ENCODE results near the gene ZNF850. TPM values are rescaled to one million over a fixed set of nuclear protein-coding genes. Genes with fewer than 3 reads are reported as not detected.
"Not testable (repeated sequence)": the region's sequence is repeated elsewhere in the genome, so short reads cannot be mapped to it uniquely, and the experiment has no call there.

Gene ZNF850
- total RNA-seq, 1 experiment from 2014 or later: 4.0 TPM

- intact Hi-C loops (cut with micrococcal nuclease; ENCODE audit: unreplicated experiment): no loop called here
These were observed 22.4 kb downstream of the ZNF850 start for GRCh38 chr19:36750066-36750691.

GRCh38 chr19:36749613-36750012 lies 23.0 kb downstream of the ZNF850 start:
- H3K9me2 ChIP-seq (ENCODE audit: insufficient read depth); H2AFZ ChIP-seq; BruUV-seq (replicated peaks); H3K4me1 ChIP-seq (replicated peaks; ENCODE audit: insufficient read depth); intact Hi-C loops (cut with micrococcal nuclease; ENCODE audit: unreplicated experiment); CTCF ChIA-PET; POLR2A ChIA-PET (ENCODE audit: unreplicated experiment); DNase-seq; H3K4me2 ChIP-seq; H3K79me2 ChIP-seq (ENCODE audit: low read depth); H3K27me3 ChIP-seq (ENCODE audit: insufficient read depth, low read depth); H3F3A ChIP-seq (ENCODE audit: insufficient read depth, low read depth); H3K27ac ChIP-seq; H4K20me1 ChIP-seq (ENCODE audit: insufficient read depth): not testable (repeated sequence)
- Histone ChIP-seq H3K36me3 (ENCODE audit: low read depth) (peaks cover 54% of the 10 kb centered on the region), H3K4me3 (peak overlapping the region; percentile 8; the same call in 1 of the 2 replicates), H3K9me3 (ENCODE audit: insufficient read depth, low read depth) (peaks cover 73% of the 10 kb centered on the region)

More at GRCh38 chr19:36750066-36750691, 22.4 kb downstream of the ZNF850 start:
- no peak for DNase-seq
- ChIA-PET POLR2A (ENCODE audit: unreplicated experiment) (no interaction called here), CTCF (no interaction called here)
- TF ChIP-seq EZH2 (IDR thresholded peaks at IDR 0.05; ENCODE audit: low read depth): no peak
- no peak for TF ChIP-seq CTCF (conservative IDR thresholded peaks at IDR 0.05)
- Histone ChIP-seq H2AFZ (no peak overlapping the region), H4K20me1 (ENCODE audit: insufficient read depth) (no peaks in the 10 kb centered on the region), H3K4me1 (replicated peaks; ENCODE audit: insufficient read depth) (no peaks in the 10 kb centered on the region), H3K9me3 (ENCODE audit: insufficient read depth, low read depth) (peaks cover 78% of the 10 kb centered on the region), H3K36me3 (ENCODE audit: low read depth) (peaks cover 56% of the 10 kb centered on the region), H3K27ac (no peak overlapping the region), H3K27me3 (ENCODE audit: insufficient read depth, low read depth) (no peaks in the 10 kb centered on the region), H3K4me3 (peak overlapping the region; percentile 24), H3K79me2 (ENCODE audit: low read depth) (no peaks in the 10 kb centered on the region), H3K9me2 (ENCODE audit: insufficient read depth) (no peaks in the 10 kb centered on the region), H3F3A (ENCODE audit: insufficient read depth, low read depth) (no peaks in the 10 kb centered on the region; the same call in 1 of the 2 replicates), H3K4me2 (no peak overlapping the region)
- BruUV-seq (replicated peaks): no TSS peak

GRCh38 chr19:36748431-36749275 lies 24.0 kb downstream of the ZNF850 start:
- intact Hi-C loops (cut with micrococcal nuclease; ENCODE audit: unreplicated experiment): no loop called here
- H2AFZ ChIP-seq: no peak overlapping the region
- H3K27me3 ChIP-seq (ENCODE audit: insufficient read depth, low read depth): no peaks in the 10 kb centered on the region
- ChIA-PET CTCF (no interaction called here), POLR2A (ENCODE audit: unreplicated experiment) (no interaction called here)
- TF ChIP-seq EZH2 (IDR thresholded peaks at IDR 0.05; ENCODE audit: low read depth) (no peak), CTCF (conservative IDR thresholded peaks at IDR 0.05) (no peak)
- no peaks in the 10 kb centered on the region for H3K9me2 ChIP-seq (ENCODE audit: insufficient read depth)
- no peaks in the 10 kb centered on the region for H3K4me1 ChIP-seq (replicated peaks; ENCODE audit: insufficient read depth)
- H3K9me3 ChIP-seq (ENCODE audit: insufficient read depth, low read depth): peaks cover 73% of the 10 kb centered on the region
- no peaks in the 10 kb centered on the region; the same call in 1 of the 2 replicates for H3F3A ChIP-seq (ENCODE audit: insufficient read depth, low read depth)
- no peaks in the 10 kb centered on the region for H4K20me1 ChIP-seq (ENCODE audit: insufficient read depth)
- no peak for DNase-seq
- H3K4me3 ChIP-seq: no peak overlapping the region
- no peaks in the 10 kb centered on the region for H3K79me2 ChIP-seq (ENCODE audit: low read depth)
- no peak overlapping the region for H3K4me2 ChIP-seq
- H3K27ac ChIP-seq: no peak overlapping the region
- H3K36me3 ChIP-seq (ENCODE audit: low read depth): peaks cover 53% of the 10 kb centered on the region
- no TSS peak for BruUV-seq (replicated peaks)
